Heart right ventricle (tissue), 16 donors: Measurements from ENCODE around the gene GPR142. TPM values are rescaled to one million over a fixed set of nuclear protein-coding genes. Genes with fewer than 3 reads are reported as not detected.
A peak's percentile ranks its signal among the peaks of the same experiment; 100 is the strongest.
"Not testable (repeated sequence)": the region's sequence is repeated elsewhere in the genome, so short reads cannot be mapped to it uniquely, and the experiment has no call there.

ENCODE experiments used
- ATAC-seq, 8 donors: fragments of 200-7000 bp; cut with Tn5 transposase; one replicate each; pipeline ENCODE4 v1.9.1; 2020; ENCODE audit warnings: mild to moderate bottlenecking in 8 of 8, moderate library complexity in 8 of 8, moderate number of reproducible peaks in 1 of 8
- DNase-seq, 2 donors: peaks; one replicate each; pipeline ENCODE4 v3.0.0-alpha.2; 2020
- H3K27ac ChIP-seq, 10 donors: fragments of 200-600 bp; sonication (generic) in 2 of 10; one replicate each; pipeline versions ENCODE4 v1.5.0 to v1.8.0; 2020 to 2022; ENCODE audit warnings: mild to moderate bottlenecking in 3 of 10
- H3K27me3 ChIP-seq, 7 donors: fragments of 200-600 bp; one replicate each; pipeline ENCODE4 v1.8.0; 2021 to 2022; ENCODE audit warnings: mild to moderate bottlenecking in 2 of 7
- H3K36me3 ChIP-seq, 9 donors: fragments of 200-600 bp; sonication (generic) in 1 of 9; one replicate each; pipeline versions ENCODE4 v1.5.0 to v1.8.0; 2020 to 2022; ENCODE audit warnings: mild to moderate bottlenecking in 2 of 9
- H3K4me1 ChIP-seq, 9 donors: fragments of 200-600 bp; sonication (generic) in 1 of 9; one replicate each; pipeline versions ENCODE4 v1.5.0 to v1.8.0; 2020 to 2022; ENCODE audit warnings: mild to moderate bottlenecking in 4 of 9
- H3K4me3 ChIP-seq, 10 donors: fragments of 200-600 bp; sonication (generic) in 2 of 10; one replicate each; pipeline versions ENCODE4 v1.5.0 to v1.8.0; 2020 to 2022; ENCODE audit warnings: mild to moderate bottlenecking in 7 of 10, moderate library complexity in 2 of 10
- H3K9me3 ChIP-seq, 11 donors: fragments of 200-600 bp in 10 of 11; sonication (generic) in 2 of 11; one replicate each; pipeline versions ENCODE4 v1.5.0 to v1.8.0; 2013 to 2022; ENCODE audit warnings: mild to moderate bottlenecking in 2 of 11, control low read depth in 1 of 11, moderate library complexity in 1 of 11
- WGBS, 2 donors: extraction: QIAGEN DNeasy Blood & Tissue Kit; methylation state at CpG; one replicate each; pipeline ENCODE4 v1.1.7; 2013; ENCODE audit warnings: inconsistent platforms in 1 of 2; 5-methylcytosine and 5-hydroxymethylcytosine counted together
- intact Hi-C, 10 donors: fragments of 100-400 bp; cut with DNase I; formaldehyde crosslinking; loops; one replicate each; pipeline versions ENCODE4 v1.11.1 to v1.14.2; 2022
- polyA plus RNA-seq, 2 donors: library from polyadenylated mRNA; stranded (reverse); fragments of 200-250 nt; gene quantifications; one replicate each; pipeline ENCODE4 v1.2.3, GENCODE V29; 2013
- total RNA-seq, 10 donors: library from RNA; stranded (reverse); fragmentation: NEBNext Ultra II Directional in 3 of 10; extraction: Animal tissue kit (Norgen Biotek cat#: 25700) in 3 of 10; gene quantifications; one replicate each; pipeline versions ENCODE4 v1.2.1 to v1.2.4, GENCODE V29; 2021 to 2023
- TF ChIP-seq, protein P1 (sequence below), 9 donors: fragments of 200-600 bp; sonication (generic) in 2 of 9; IDR thresholded peaks; one replicate each; pipeline versions ENCODE4 v1.5.0 to v1.8.0; 2021 to 2022; ENCODE audit warnings: antibody characterized with exemption in 9 of 9, mild to moderate bottlenecking in 5 of 9, moderate library complexity in 1 of 9
- donor health status: Arrhythmogenic right ventricular cardiomyopathy.
- donor health status: ischemic (EF 13 %, LVEDD 7.1; RV severe dilation, severe dysfunction).
- donor health status: healthy with polysubstance abuse.
- donor health status: DM: no; HTN: yes; CAD: no.
- donor health status: DM: no; HTN: no; CAD: no.
- donor health status: ischemic (EF 25% LVEDD 6.9; RV normal size, moderate dysfunction).
- donor health status: ischemic (EF 25% LVEDD 5.7; RV mildly dilated, moderate dysfunction).
- donor health status: healthy.
- donor health status: DM: yes; HTN: yes; CAD: no.
- donor health status: Ischemic cardiomyopathy.
- donor health status: ischemic (EF 35%, LVEDD 5.7; RV mildly dilated, moderate dysfunction).
- donor health status: nonischemic (EF 11% LVEDD 7.7; RV severe dilation, severe dysfunction).
- donor health status: DM: yes; HTN: yes; CAD: no.
- donor health status: PGD.
- donor health status: ischemic (EF 29% LVEDD 5.4; RV normal size, mild dysfunction).
- donor health status: nonischemic (EF 23%, LVEDD 6.1; RV moderate dilation, normal function).

Gene GPR142
- total and polyA plus RNA-seq, 12 donors: 0.70 TPM; not detected in 11

DNA sequence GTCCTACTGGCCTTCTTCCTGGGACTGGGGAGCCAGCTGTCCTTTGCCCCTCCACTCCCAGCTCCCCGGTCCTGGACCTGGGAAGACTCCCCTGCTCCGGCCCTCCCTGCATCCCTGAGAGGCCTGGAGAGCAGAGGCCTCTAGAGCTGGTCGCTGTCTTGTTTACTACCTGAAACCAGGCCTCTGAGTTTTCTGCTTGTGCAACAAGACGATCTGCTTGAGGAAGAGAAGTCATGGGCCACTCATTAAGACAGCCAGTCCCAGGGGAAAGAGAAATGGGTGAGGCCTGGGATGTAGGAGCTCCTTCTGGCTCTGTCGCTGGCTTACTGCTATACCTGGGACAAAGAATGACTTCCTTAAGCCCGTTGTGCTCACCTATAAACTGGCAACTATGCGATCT lies 34.7 kb downstream of the GPR142 start:
- DNase-seq: no peak
- H3K27me3 ChIP-seq: peaks cover 0 to 6% (median 0%) of the 10 kb centered on the region in 7 donors

DNA sequence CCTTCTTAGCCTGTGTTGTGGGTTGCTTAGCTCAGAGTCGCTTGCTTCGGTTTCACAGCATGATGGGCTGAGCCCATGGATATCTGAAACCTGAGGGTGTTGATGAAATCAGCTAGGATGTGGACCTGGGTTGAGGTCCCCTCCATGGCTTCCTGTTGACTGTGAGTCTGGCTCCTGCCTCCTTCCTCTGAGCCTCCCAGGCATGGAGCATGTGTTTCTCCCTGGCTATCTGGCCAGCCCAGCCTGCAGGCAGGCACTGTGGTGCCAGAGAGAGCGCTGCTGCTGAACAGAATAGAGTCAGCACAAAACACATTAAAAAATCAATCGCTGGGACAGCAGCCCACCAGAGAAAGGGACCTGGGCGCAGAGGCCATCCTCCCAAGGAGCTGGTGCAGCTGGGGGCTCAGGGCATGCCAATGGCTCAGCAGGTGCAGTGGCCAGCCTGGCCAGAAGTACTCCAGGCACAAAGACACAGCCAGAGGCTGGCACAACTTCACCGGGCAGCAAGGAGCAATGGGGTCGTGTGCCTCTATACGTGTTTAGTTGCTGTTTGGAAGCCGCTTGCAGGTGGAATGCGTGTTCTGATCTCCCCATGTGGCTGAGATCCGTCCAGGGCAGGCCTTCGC lies 36.3 kb downstream of the GPR142 start:
- intact Hi-C loops: no loop called here
- H3K9me3 ChIP-seq: no peaks in the 10 kb centered on the region
- H3K4me3 ChIP-seq: no peak overlapping the region
- TF ChIP-seq, protein P1, sequence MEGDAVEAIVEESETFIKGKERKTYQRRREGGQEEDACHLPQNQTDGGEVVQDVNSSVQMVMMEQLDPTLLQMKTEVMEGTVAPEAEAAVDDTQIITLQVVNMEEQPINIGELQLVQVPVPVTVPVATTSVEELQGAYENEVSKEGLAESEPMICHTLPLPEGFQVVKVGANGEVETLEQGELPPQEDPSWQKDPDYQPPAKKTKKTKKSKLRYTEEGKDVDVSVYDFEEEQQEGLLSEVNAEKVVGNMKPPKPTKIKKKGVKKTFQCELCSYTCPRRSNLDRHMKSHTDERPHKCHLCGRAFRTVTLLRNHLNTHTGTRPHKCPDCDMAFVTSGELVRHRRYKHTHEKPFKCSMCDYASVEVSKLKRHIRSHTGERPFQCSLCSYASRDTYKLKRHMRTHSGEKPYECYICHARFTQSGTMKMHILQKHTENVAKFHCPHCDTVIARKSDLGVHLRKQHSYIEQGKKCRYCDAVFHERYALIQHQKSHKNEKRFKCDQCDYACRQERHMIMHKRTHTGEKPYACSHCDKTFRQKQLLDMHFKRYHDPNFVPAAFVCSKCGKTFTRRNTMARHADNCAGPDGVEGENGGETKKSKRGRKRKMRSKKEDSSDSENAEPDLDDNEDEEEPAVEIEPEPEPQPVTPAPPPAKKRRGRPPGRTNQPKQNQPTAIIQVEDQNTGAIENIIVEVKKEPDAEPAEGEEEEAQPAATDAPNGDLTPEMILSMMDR (IDR thresholded peaks at IDR 0.05): no peak
- no peak overlapping the region for H3K27ac ChIP-seq
- 60 to 65% methylated on average over 12 of the region's 12 CpGs for WGBS, 2 donors
- H3K4me1 ChIP-seq: peaks cover 0 to 4% (median 0%) of the 10 kb centered on the region in 9 donors
- ATAC-seq (peak in 1 of 8 donors; percentile 14), DNase-seq (no peak)
- peaks cover 0 to 6% (median 0%) of the 10 kb centered on the region in 7 donors for H3K27me3 ChIP-seq
- H3K36me3 ChIP-seq: no peaks in the 10 kb centered on the region

More for the DNA sequence above, 34.7 kb downstream of the GPR142 start:
- no peak for ATAC-seq
- Histone ChIP-seq H3K27ac (no peak overlapping the region), H3K9me3 (no peaks in the 10 kb centered on the region), H3K4me3 (no peak overlapping the region), H3K4me1 (peaks cover 0 to 4% (median 0%) of the 10 kb centered on the region in 9 donors), H3K36me3 (no peaks in the 10 kb centered on the region)
- WGBS, 2 donors: 87 to 92% methylated on average over 7 of the region's 7 CpGs
- TF ChIP-seq, protein P1 (IDR thresholded peaks at IDR 0.05): no peak
- intact Hi-C loops: no loop called here

DNA sequence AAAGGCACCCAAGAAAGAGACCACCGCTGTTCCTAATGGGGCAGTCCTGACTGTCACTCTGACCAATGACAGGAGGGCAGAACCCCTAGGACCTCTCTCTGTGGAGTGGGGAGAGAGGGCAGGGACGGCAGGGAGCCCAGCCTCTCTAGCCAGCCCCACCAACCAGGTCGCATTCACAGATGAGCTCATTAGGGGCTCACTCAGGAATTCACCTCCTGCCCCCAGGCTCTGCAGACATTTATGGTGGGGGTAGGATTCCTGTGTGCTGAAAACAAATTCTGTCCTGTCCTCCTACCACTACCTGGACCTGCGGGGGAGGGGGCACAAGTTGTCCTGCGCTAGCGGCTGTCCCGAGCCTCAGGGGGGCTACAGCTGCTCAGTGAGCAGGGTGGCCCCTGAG lies 36.9 kb downstream of the GPR142 start:
- 49 to 50% methylated on average over 7 of the region's 7 CpGs for WGBS, 2 donors
- Histone ChIP-seq H3K27ac (no peak overlapping the region), H3K27me3 (peaks cover 0 to 6% (median 0%) of the 10 kb centered on the region in 7 donors), H3K9me3 (no peaks in the 10 kb centered on the region), H3K4me3 (no peak overlapping the region), H3K36me3 (no peaks in the 10 kb centered on the region), H3K4me1 (peaks cover 0 to 4% (median 0%) of the 10 kb centered on the region in 9 donors)
- DNase-seq (no peak), ATAC-seq (no peak)
- intact Hi-C loops: no loop called here
- TF ChIP-seq, protein P1 (IDR thresholded peaks at IDR 0.05): no peak

DNA sequence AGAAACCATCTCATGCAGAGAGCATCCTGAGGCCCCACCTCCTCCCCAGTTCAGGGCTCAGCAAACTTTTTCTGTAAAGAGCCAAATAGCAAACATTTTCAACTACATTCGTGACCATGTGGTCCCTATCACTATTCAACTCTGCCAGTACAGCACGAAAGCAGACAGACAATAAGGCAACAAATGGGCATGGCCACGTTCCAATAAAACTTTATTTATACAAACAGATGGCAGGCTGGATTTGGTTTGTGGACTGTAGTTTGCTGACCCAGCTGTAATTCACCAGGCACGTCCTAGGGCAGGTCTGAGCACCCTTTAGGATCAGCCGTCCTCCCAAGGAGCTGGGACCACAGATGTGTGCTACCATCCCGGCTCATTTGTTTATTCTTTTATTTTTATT lies 37.5 kb downstream of the GPR142 start:
- TF ChIP-seq, protein P1 (IDR thresholded peaks at IDR 0.05): no peak
- no peak overlapping the region for H3K27ac ChIP-seq
- ATAC-seq (no peak), DNase-seq (no peak)
- peaks cover 0 to 4% (median 0%) of the 10 kb centered on the region in 9 donors for H3K4me1 ChIP-seq
- intact Hi-C loops: no loop called here
- H3K36me3 ChIP-seq: no peaks in the 10 kb centered on the region
- H3K4me3 ChIP-seq: no peak overlapping the region
- WGBS, 2 donors: 88 to 91% methylated on average over 6 of the region's 6 CpGs
- no peaks in the 10 kb centered on the region for H3K9me3 ChIP-seq
- H3K27me3 ChIP-seq: peaks cover 0 to 6% (median 0%) of the 10 kb centered on the region in 7 donors

DNA sequence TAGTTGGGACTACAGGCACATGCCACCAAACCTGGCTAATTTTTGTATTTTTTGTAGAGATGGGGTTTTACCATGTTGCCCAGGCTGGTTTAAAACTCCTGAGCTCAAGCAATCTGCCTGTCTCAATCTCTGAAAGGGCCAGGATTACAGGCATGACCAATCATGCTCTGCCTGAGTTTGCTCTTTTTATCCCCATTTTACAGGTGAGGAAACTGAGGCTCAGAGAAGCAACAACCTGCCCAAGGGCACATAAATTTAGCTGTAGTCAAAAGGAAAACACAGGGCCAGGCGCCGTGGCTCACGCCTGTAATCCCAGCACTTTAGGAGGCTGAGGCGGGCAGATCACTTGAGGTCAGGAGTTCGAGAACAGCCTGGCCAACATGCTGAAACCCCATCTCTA lies 38.0 kb downstream of the GPR142 start:
- H3K36me3 ChIP-seq, H3K4me3 ChIP-seq, H3K27ac ChIP-seq, DNase-seq, intact Hi-C loops, H3K9me3 ChIP-seq, ATAC-seq, H3K27me3 ChIP-seq, H3K4me1 ChIP-seq: not testable (repeated sequence)
- WGBS, 2 donors: 97 to 98% methylated on average over 5 of the region's 5 CpGs
